ENCODE measurements around the gene FBXW12. TPM values are rescaled to one million over a fixed set of nuclear protein-coding genes. Genes with fewer than 3 reads are reported as not detected.

Gene FBXW12
- total RNA-seq, result 0.23 TPM

GRCh38 chr3:48371651-48372376 is at the start of gene FBXW12:
Gene FBXW12 (plus strand): TSS chr3:48372219. CDS start chr3:48372768, 549 bp downstream.

GRCh38 chr3:48333346-48334245 is 38.4 kb upstream of the FBXW12 start, which contains the start of gene SPINK8:
Gene SPINK8 (minus strand): TSS chr3:48333661. CDS start chr3:48328341, 5,320 bp downstream.

GRCh38 chr3:48429960-48430707 is 58.1 kb downstream of the FBXW12 start, which contains the start of gene PLXNB1:
Gene PLXNB1 (minus strand): TSS chr3:48430086. CDS start chr3:48424611, 5,475 bp downstream.

GRCh38 chr3:48439820-48440589 is 68.0 kb downstream of the FBXW12 start, which contains the start of the genes CCDC51 and TMA7:
Gene CCDC51 (minus strand): TSS chr3:48440119. CDS start chr3:48435128, 4,991 bp downstream.
Gene TMA7 (plus strand): TSS chr3:48440257. CDS start chr3:48440297, 40 bp downstream.

Small RNA genes within 50 kb of the gene (small RNA-seq; reads per million reads assigned to genes)
- gene RN7SL321P (ENCODE audit: low replicate concordance), result not detected

Other genes with a start within 250 kb of the FBXW12 start
- 6.4 TPM for gene CDC25A, start 183.8 kb upstream of the FBXW12 start, total RNA-seq
- 12.1 TPM for gene CAMP, start 148.7 kb upstream of the FBXW12 start, total RNA-seq
- gene ZNF589, start 131.1 kb upstream of the FBXW12 start, total RNA-seq, result 10.5 TPM
- 30.0 TPM for gene NME6, start 70.9 kb upstream of the FBXW12 start, total RNA-seq
- not detected for gene SPINK8, start 38.6 kb upstream of the FBXW12 start, total RNA-seq
- 202 TPM for gene PLXNB1, start 57.9 kb downstream of the FBXW12 start, total RNA-seq
- gene CCDC51, start 67.9 kb downstream of the FBXW12 start, total RNA-seq, result 18.6 TPM
- 106 TPM for gene TMA7, start 68.0 kb downstream of the FBXW12 start, total RNA-seq
- 5.8 TPM for gene ATRIP, start 74.5 kb downstream of the FBXW12 start, total RNA-seq
- gene SHISA5, start 132.0 kb downstream of the FBXW12 start, total RNA-seq, result 67.4 TPM
- gene PFKFB4, start 184.6 kb downstream of the FBXW12 start, total RNA-seq, result 8.2 TPM
- gene UCN2, start 191.6 kb downstream of the FBXW12 start, total RNA-seq, result 0.29 TPM
- 27.4 TPM for gene COL7A1, start 223.1 kb downstream of the FBXW12 start, total RNA-seq
- gene UQCRC1, start 237.4 kb downstream of the FBXW12 start, total RNA-seq, result 253 TPM
- gene TMEM89, start 249.6 kb downstream of the FBXW12 start, total RNA-seq, result not detected